Measurements from ENCODE around the gene SSTR3.

DNA sequence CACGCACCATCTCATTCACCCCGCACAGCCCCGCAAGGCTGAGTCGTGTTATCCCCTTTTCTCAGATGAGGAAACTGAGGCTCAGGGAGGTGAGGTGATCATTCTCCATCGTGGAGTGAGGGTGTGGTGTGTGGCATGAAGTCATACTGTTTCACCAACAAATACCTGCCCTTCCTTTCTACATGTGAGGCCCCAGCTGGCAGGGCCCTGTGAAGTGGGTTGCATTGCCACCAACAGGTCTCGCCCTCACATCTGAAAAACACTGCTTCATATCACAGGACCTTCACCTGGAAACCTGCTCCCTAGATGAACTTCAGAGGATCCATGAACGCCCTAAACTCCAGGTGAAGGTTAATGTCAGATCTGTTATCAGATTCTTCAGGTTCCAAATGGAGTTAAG lies 4.3 kb downstream of the SSTR3 start:
- TF ChIP-seq, protein P1, sequence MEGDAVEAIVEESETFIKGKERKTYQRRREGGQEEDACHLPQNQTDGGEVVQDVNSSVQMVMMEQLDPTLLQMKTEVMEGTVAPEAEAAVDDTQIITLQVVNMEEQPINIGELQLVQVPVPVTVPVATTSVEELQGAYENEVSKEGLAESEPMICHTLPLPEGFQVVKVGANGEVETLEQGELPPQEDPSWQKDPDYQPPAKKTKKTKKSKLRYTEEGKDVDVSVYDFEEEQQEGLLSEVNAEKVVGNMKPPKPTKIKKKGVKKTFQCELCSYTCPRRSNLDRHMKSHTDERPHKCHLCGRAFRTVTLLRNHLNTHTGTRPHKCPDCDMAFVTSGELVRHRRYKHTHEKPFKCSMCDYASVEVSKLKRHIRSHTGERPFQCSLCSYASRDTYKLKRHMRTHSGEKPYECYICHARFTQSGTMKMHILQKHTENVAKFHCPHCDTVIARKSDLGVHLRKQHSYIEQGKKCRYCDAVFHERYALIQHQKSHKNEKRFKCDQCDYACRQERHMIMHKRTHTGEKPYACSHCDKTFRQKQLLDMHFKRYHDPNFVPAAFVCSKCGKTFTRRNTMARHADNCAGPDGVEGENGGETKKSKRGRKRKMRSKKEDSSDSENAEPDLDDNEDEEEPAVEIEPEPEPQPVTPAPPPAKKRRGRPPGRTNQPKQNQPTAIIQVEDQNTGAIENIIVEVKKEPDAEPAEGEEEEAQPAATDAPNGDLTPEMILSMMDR (IDR thresholded peaks at IDR 0.05) = no peak
- TF ChIP-seq POLR2A (IDR thresholded peaks at IDR 0.05) = no peak
